ENCODE measurements around the gene MAN1A1. TPM values are rescaled to one million over a fixed set of nuclear protein-coding genes. Genes with fewer than 3 reads are reported as not detected.
A peak's percentile ranks its signal among the peaks of the same experiment; 100 is the strongest.

Gene MAN1A1
- total RNA-seq, 2 donors from 2014 or later, result 17.9 to 27.9 TPM

DNA sequence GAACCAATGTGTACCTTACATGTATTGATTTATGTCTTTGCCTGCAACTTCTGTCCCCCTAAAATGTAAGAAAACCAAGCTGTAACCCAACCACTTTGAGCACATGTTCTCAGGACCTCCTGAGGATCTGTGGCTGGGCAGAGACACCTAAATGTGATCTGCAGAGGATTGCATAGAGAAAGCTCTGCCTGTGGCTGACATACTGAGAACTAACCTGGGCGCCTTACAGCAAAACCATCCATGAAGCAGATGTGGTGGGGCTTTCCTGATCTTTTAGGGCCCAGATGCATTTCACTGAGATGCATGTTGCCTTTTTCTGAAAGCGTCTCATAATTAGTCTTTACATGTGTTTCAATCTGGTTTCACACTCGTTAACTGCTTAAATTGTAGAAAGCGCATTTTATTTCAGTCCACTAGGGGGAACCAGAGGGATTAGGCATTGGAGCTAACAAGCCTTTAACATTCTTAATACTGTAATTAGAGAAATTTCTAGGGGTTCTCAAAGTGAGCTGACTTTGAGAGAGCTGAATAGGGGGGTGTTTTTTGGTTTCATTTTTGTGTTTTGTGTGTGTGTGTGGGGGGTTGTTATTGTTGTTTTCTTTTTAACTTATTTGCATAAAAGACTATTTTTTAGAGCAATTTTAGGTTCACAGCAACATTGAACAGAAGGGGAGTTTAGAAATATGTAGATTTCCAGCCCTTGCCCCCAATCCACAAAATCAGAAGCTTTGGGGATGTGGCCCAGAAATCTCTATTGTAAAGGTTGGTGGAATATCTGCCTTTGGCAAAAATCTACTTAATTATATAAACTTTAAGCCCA, 220.2 kb downstream of the MAN1A1 start:
- H3K36me3 ChIP-seq, result no peaks in the 10 kb centered on the region
- no peak overlapping the region for H3K4me3 ChIP-seq
- no peak for TF ChIP-seq POLR2AphosphoS5 (IDR thresholded peaks at IDR 0.05)
- no peak for TF ChIP-seq POLR2A (IDR thresholded peaks at IDR 0.05)
- TF ChIP-seq, protein P1, sequence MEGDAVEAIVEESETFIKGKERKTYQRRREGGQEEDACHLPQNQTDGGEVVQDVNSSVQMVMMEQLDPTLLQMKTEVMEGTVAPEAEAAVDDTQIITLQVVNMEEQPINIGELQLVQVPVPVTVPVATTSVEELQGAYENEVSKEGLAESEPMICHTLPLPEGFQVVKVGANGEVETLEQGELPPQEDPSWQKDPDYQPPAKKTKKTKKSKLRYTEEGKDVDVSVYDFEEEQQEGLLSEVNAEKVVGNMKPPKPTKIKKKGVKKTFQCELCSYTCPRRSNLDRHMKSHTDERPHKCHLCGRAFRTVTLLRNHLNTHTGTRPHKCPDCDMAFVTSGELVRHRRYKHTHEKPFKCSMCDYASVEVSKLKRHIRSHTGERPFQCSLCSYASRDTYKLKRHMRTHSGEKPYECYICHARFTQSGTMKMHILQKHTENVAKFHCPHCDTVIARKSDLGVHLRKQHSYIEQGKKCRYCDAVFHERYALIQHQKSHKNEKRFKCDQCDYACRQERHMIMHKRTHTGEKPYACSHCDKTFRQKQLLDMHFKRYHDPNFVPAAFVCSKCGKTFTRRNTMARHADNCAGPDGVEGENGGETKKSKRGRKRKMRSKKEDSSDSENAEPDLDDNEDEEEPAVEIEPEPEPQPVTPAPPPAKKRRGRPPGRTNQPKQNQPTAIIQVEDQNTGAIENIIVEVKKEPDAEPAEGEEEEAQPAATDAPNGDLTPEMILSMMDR (IDR thresholded peaks at IDR 0.05), result peak; percentile 72 to 77 (median 72)
- no peak overlapping the region for H3K27ac ChIP-seq
- H3K9me3 ChIP-seq, result no peaks in the 10 kb centered on the region
- H3K4me1 ChIP-seq (replicated peaks), result no peaks in the 10 kb centered on the region
- no peaks in the 10 kb centered on the region for H3K27me3 ChIP-seq (replicated peaks; ENCODE audit: insufficient read depth)
- peak; percentile 43 for DNase-seq (ENCODE audit: low spot score)
- WGBS, result 22% methylated on average over 4 of the region's 4 CpGs
- intact Hi-C loops (cut with DNase I), result no loop called here

DNA sequence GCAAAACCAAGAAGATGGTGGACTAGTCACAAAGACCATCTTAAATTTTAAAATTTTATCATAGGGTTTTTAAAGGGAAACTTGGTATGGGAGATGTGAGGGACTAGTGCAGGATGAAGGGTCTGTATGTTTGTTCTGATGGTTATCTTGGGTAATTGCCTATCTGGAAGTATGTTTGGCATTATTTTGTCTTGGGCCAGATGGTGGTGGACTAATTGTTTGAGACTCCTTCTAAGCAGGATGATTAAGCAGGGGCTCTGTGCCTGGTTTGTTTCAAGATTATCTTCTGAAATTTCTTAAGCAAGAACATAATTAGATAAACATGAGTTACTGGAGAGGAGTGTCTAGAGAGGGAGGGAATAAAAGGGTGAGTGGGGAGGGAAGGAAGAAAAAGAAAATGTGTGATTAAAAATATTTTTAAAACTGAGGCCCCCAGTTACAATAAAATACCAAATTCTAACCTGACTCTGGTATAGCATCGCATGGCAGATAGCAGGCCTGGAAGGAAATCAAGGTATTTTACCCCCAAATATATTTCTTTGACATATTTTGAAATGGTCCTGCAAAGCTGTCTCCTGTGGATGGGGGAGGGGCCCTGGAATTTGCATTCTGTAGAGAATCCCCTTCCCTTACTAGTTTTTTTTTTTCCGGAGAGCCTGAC, 221.2 kb downstream of the MAN1A1 start:
- H3K4me1 ChIP-seq (replicated peaks), result no peaks in the 10 kb centered on the region
- no peak overlapping the region for H3K27ac ChIP-seq
- TF ChIP-seq POLR2AphosphoS5 (IDR thresholded peaks at IDR 0.05) (no peak), POLR2A (IDR thresholded peaks at IDR 0.05) (no peak)
- TF ChIP-seq, protein P1 (IDR thresholded peaks at IDR 0.05), result no peak
- 59% methylated on average over 2 of the region's 2 CpGs for WGBS
- no peak overlapping the region for H3K4me3 ChIP-seq
- no peak for DNase-seq (ENCODE audit: low spot score)
- intact Hi-C loops (cut with DNase I), result no loop called here
- no peaks in the 10 kb centered on the region for H3K36me3 ChIP-seq
- no peaks in the 10 kb centered on the region for H3K9me3 ChIP-seq
- H3K27me3 ChIP-seq (replicated peaks; ENCODE audit: insufficient read depth), result no peaks in the 10 kb centered on the region

DNA sequence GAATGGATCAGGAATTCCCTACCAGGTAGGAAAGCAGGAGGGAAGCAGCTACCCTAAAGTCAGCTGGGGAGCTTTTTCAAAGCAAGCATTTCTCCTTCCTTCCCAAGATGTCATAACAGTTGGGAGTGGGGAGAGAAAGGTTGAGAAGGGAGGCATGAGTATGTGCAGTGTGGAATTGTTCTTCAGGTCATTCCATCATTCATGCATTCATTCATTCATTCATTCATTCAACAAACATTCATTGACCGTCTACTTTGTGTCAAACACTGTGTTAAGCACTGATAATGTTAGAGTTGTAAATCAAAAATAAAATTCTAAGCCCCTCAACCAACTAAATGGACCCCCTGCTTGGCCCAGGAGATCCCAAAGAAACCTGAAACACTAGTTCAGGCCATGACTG, 221.9 kb downstream of the MAN1A1 start:
- Histone ChIP-seq H3K4me1 (replicated peaks) (no peaks in the 10 kb centered on the region), H3K9me3 (no peaks in the 10 kb centered on the region), H3K36me3 (no peaks in the 10 kb centered on the region), H3K27me3 (replicated peaks; ENCODE audit: insufficient read depth) (no peaks in the 10 kb centered on the region), H3K4me3 (no peak overlapping the region), H3K27ac (no peak overlapping the region)
- TF ChIP-seq POLR2A (IDR thresholded peaks at IDR 0.05) (no peak), POLR2AphosphoS5 (IDR thresholded peaks at IDR 0.05) (no peak)
- TF ChIP-seq, protein P1 (IDR thresholded peaks at IDR 0.05), result no peak
- no peak for DNase-seq (ENCODE audit: low spot score)
- intact Hi-C loops (cut with DNase I), result no loop called here
- 94% methylated on average over 1 of the region's 1 CpG for WGBS

Small RNAs within 50 kb of the gene (small RNA-seq; reads per million reads assigned to genes)
- gene AL022722.2, result 0 reads per million in 2 donors
- 0 reads per million in 2 donors for gene RNU6-194P

Data from prostate gland (tissue), 2 donors.